K562 treated with DMSO at 1 percent for 4 hours (cell line): ENCODE data around the gene NOD1. TPM values are rescaled to one million over a fixed set of nuclear protein-coding genes. Genes with fewer than 3 reads are reported as not detected.

Experiments used
- total RNA-seq: library from RNA; unstranded; fragments of 300-600 nt; gene quantifications from 2 replicates; pipeline ENCODE4 v1.2.3, GENCODE V29; 2022; ENCODE audit not compliant: insufficient read depth

NOD1 gene, protein sequence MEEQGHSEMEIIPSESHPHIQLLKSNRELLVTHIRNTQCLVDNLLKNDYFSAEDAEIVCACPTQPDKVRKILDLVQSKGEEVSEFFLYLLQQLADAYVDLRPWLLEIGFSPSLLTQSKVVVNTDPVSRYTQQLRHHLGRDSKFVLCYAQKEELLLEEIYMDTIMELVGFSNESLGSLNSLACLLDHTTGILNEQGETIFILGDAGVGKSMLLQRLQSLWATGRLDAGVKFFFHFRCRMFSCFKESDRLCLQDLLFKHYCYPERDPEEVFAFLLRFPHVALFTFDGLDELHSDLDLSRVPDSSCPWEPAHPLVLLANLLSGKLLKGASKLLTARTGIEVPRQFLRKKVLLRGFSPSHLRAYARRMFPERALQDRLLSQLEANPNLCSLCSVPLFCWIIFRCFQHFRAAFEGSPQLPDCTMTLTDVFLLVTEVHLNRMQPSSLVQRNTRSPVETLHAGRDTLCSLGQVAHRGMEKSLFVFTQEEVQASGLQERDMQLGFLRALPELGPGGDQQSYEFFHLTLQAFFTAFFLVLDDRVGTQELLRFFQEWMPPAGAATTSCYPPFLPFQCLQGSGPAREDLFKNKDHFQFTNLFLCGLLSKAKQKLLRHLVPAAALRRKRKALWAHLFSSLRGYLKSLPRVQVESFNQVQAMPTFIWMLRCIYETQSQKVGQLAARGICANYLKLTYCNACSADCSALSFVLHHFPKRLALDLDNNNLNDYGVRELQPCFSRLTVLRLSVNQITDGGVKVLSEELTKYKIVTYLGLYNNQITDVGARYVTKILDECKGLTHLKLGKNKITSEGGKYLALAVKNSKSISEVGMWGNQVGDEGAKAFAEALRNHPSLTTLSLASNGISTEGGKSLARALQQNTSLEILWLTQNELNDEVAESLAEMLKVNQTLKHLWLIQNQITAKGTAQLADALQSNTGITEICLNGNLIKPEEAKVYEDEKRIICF
- 3.5 and 5.9 TPM in 2 replicates for total RNA-seq

DNA sequence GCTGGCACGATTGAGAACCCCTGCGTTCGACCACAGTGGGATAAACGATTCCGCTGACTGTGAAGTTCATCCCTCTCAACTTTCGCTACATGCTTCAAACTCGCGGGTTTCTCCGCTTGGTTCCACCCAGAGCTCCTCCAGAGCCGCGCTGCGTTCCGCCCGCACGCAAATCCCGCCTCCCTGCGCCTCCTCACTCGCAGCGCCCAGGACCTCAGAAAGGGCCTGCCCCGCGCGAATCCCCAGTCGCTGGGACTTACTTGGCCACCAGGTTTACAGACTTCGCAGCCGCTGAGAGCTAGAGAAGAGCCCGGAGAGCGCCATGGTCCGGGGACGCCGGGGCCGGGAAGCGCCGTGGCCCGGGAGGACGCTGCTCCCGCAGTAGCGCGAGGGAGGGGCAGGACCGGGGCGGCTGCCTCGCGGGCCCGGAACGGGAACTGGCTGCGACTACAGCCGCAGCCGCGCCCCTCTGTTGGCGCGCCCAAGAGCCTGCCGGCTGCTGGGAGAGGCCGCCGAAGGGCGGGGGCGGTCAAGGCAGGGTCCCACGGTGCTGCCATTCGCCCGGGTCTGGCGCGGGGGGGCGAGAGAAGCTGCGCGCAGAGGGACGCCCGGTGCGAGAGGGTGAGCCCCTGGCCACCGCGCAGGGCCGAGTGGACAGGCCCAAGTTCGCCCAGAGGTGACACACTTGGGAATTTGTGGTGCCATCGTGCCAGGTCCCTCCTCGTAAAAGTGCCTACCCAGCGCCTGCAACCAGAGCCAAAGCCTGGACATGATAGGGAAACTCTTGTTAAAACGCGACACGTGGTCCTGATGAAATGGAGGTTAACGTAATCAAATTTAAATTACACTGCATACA, at the start of gene NOD1:
NOD1 (minus strand) TSS at position 436 of the 853 bp plus-strand sequence. CDS start 21,863 bp downstream, outside the sequence.

DNA sequence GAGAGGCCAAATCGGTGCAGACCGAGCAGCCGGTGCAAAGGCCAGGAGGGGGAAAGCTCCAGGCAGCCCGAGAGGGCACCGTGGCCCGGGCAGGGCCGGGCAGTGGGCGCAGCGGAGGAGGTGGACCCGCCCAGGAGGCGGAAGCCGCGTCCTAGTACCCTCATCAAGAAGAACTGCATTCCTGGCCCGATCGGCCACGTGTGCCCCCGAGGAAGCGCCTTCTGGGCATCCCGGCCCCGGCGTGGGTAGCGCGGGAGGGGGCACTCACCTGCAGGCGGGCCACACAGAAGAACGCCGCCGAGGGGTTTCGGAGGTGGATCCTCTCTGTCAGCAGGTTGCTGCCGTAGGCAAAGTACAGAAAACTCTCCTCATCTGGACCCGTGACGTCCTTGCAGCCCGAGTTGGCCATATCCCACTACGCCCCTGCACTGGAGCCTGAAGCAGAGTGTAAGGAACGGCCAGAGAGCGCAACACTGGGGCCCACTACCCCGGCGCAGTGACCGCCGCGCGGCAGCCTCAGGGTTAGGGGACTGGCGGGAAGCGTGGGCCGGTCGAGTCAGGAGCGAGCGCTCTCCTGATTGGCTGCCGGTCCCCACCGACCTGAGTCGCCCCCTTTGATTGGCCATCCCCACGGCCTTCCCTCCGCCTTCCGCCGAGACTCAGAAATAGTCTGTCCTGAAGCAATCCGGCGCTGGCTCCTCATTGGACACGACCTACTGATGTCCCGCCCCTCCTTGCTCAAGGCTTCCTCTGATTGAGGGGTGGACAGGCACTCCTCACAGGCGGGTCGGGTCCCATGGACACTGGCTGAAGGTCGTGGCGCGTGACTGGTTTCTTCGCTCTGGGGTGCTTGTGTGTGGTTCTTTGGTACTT, 26.0 kb upstream of the NOD1 start, which contains the start of gene GGCT:
GGCT (minus strand) TSS at position 529 of the 873 bp plus-strand sequence; CDS start at position 409, 120 bp downstream.

Other genes starting within 250 kb of the NOD1 start
- 5.6 and 6.1 TPM in 2 replicates for gene ZNRF2, start 194.2 kb downstream of the NOD1 start, total RNA-seq
- 58.7 and 65.4 TPM in 2 replicates for gene GGCT, start 26.0 kb upstream of the NOD1 start, total RNA-seq
- 276 and 303 TPM in 2 replicates for gene GARS1, start 116.1 kb upstream of the NOD1 start, total RNA-seq
- gene CRHR2, start 203.7 kb upstream of the NOD1 start, total RNA-seq = not detected in 2 replicates